Fibroblast of lung (primary cell): ENCODE data around the gene F10. TPM values are rescaled to one million over a fixed set of nuclear protein-coding genes. Genes with fewer than 3 reads are reported as not detected.

Experiments used
- DNase-seq, 2 donors: peaks; one replicate each; pipeline versions ENCODE4 v3.0.0 to v3.0.0-alpha.2; 2010; ENCODE audit warnings: low read depth in 2 of 2
- H2AFZ ChIP-seq: 2 replicates; pipeline ENCODE4 v1.5.1; 2012; ENCODE audit warnings: low read length, control low read depth, inconsistent platforms
- H3K27ac ChIP-seq: 2 replicates; pipeline ENCODE4 v1.5.1; 2011; ENCODE audit warnings: low read length, control low read depth; ENCODE audit not compliant: insufficient read depth
- H3K27me3 ChIP-seq: 2 replicates; pipeline ENCODE4 v1.5.1; 2011; ENCODE audit warnings: mild to moderate bottlenecking, low read length; ENCODE audit not compliant: control insufficient read depth, insufficient read depth
- H3K36me3 ChIP-seq: 2 replicates; pipeline ENCODE4 v1.5.1; 2011; ENCODE audit warnings: low read length; ENCODE audit not compliant: control insufficient read depth, insufficient read depth
- H3K4me1 ChIP-seq: 2 replicates; pipeline ENCODE4 v1.5.1; 2011; ENCODE audit warnings: low read length; ENCODE audit not compliant: control insufficient read depth, insufficient read depth; ENCODE audit errors: extremely low read depth
- H3K4me2 ChIP-seq: 2 replicates; pipeline ENCODE4 v1.5.1; 2011; ENCODE audit warnings: low read length, control low read depth; ENCODE audit not compliant: insufficient read depth; ENCODE audit errors: extremely low read depth
- H3K4me3 ChIP-seq, 4 experiments: fragments of 200-600 bp in 1 of 4; sonication (generic) in 1 of 4; replicated peaks in 1 of 4; 2 replicates each; pipeline ENCODE4 v1.5.1; 2011 to 2016; ENCODE audit warnings: low read length in 4 of 4, low read depth in 3 of 4, mild to moderate bottlenecking in 3 of 4, control low read depth in 2 of 4, inconsistent platforms in 1 of 4, mixed read lengths in 1 of 4; ENCODE audit not compliant: insufficient read depth in 1 of 4; ENCODE audit errors: control extremely low read depth in 1 of 4
- H3K79me2 ChIP-seq: 2 replicates; pipeline ENCODE4 v1.5.1; 2012; ENCODE audit warnings: mild to moderate bottlenecking, low read length, inconsistent platforms; ENCODE audit not compliant: control insufficient read depth, insufficient read depth
- H3K9ac ChIP-seq: 2 replicates; pipeline ENCODE4 v1.5.1; 2011; ENCODE audit warnings: mild to moderate bottlenecking, low read length, control low read depth; ENCODE audit not compliant: insufficient read depth
- H3K9me3 ChIP-seq: 2 replicates; pipeline ENCODE4 v1.5.1; 2012; ENCODE audit warnings: low read depth, low read length; ENCODE audit not compliant: control insufficient read depth, insufficient read depth
- H4K20me1 ChIP-seq: 2 replicates; pipeline ENCODE4 v1.5.1; 2011; ENCODE audit warnings: low read length; ENCODE audit not compliant: control insufficient read depth, insufficient read depth; ENCODE audit errors: extremely low read depth
- CTCF ChIP-seq, 2 donors: IDR thresholded peaks in 1 of 2; conservative IDR thresholded peaks in 1 of 2; 1 replicate in 1 of 2; 2 replicates in 1 of 2; pipeline ENCODE4 v1.5.1; 2011 to 2012; ENCODE audit warnings: low read length in 2 of 2, control low read depth in 1 of 2, inconsistent platforms in 1 of 2, low read depth in 1 of 2, mild to moderate bottlenecking in 1 of 2
- EZH2 ChIP-seq: IDR thresholded peaks from 2 replicates; pipeline ENCODE4 v1.5.1; 2012; ENCODE audit warnings: low read length, control low read depth, mild to moderate bottlenecking; ENCODE audit errors: missing control alignments
- polyA plus RNA-seq, 2 donors: library from polyadenylated mRNA; depleted of rRNA in 1 of 2; stranded (reverse) in 1 of 2; unstranded in 1 of 2; fragments of >200 nt; gene quantifications; 2 replicates each; pipeline ENCODE4 v1.2.1, GENCODE V29; 2011 to 2012; ENCODE audit warnings: missing spikeins in 1 of 2
- total RNA-seq: library from RNA; depleted of rRNA; stranded (reverse); fragments of >200 nt; gene quantifications from 2 replicates; pipeline ENCODE4 v1.2.1, GENCODE V29; 2014

F10 gene
- total and polyA plus RNA-seq, 2 donors (not counting 1 experiment from before 2014, with no cell fraction given): 39.9 to 41.5 TPM

- H3K27ac ChIP-seq: no peak overlapping the region
- H4K20me1 ChIP-seq: no peaks in the 10 kb centered on the region
- no peaks in the 10 kb centered on the region for H3K36me3 ChIP-seq
- H3K9me3 ChIP-seq: no peaks in the 10 kb centered on the region
- DNase-seq: no peak
- no peaks in the 10 kb centered on the region for H3K27me3 ChIP-seq
- H3K4me3 ChIP-seq: no peak overlapping the region
- H3K9ac ChIP-seq: no peak overlapping the region
- TF ChIP-seq EZH2: no peak
- TF ChIP-seq CTCF (conservative IDR thresholded peaks at IDR 0.05 in 1 of 2, IDR thresholded peaks at IDR 0.05 in 1 of 2; ENCODE audit: low read depth in 1 of 2, low read length in 2 of 2): no peak
- no peak overlapping the region for H2AFZ ChIP-seq
- H3K79me2 ChIP-seq: no peaks in the 10 kb centered on the region
- H3K4me2 ChIP-seq: no peak overlapping the region
- H3K4me1 ChIP-seq: no peaks in the 10 kb centered on the region
Measured at GRCh38 chr13:113087923-113088690, 34.5 kb upstream of the F10 start.

- H4K20me1 ChIP-seq: no peaks in the 10 kb centered on the region
- H3K9ac ChIP-seq: no peak overlapping the region
- H3K9me3 ChIP-seq: no peaks in the 10 kb centered on the region
- no peaks in the 10 kb centered on the region for H3K4me1 ChIP-seq
- H3K79me2 ChIP-seq: no peaks in the 10 kb centered on the region
- TF ChIP-seq CTCF (conservative IDR thresholded peaks at IDR 0.05 in 1 of 2, IDR thresholded peaks at IDR 0.05 in 1 of 2; ENCODE audit: low read depth in 1 of 2, low read length in 2 of 2): no peak
- no peak for TF ChIP-seq EZH2
- H3K27me3 ChIP-seq: no peaks in the 10 kb centered on the region
- H2AFZ ChIP-seq: no peak overlapping the region
- H3K36me3 ChIP-seq: no peaks in the 10 kb centered on the region
- DNase-seq: no peak
- no peak overlapping the region for H3K4me3 ChIP-seq
- no peak overlapping the region for H3K4me2 ChIP-seq
- no peak overlapping the region for H3K27ac ChIP-seq
Measured at GRCh38 chr13:113088691-113089020, 33.9 kb upstream of the F10 start.

GRCh38 chr13:113089693-113090414, 32.7 kb upstream of the F10 start:
- Histone ChIP-seq H3K4me1 (no peaks in the 10 kb centered on the region), H3K79me2 (no peaks in the 10 kb centered on the region), H3K36me3 (no peaks in the 10 kb centered on the region), H3K27ac (no peak overlapping the region), H4K20me1 (no peaks in the 10 kb centered on the region), H3K4me3 (no peak overlapping the region), H3K9me3 (no peaks in the 10 kb centered on the region), H3K27me3 (no peaks in the 10 kb centered on the region), H3K4me2 (no peak overlapping the region), H2AFZ (no peak overlapping the region), H3K9ac (no peak overlapping the region)
- TF ChIP-seq CTCF (conservative IDR thresholded peaks at IDR 0.05 in 1 of 2, IDR thresholded peaks at IDR 0.05 in 1 of 2; ENCODE audit: low read depth in 1 of 2, low read length in 2 of 2) (no peak), EZH2 (no peak)
- DNase-seq: no peak
